Fibroblast of pulmonary artery (primary cell): ENCODE results near the gene INO80.
"Not testable (repeated sequence)": the region's sequence is repeated elsewhere in the genome, so short reads cannot be mapped to it uniquely, and the experiment has no call there.

Experiments used
- DNase-seq: peaks from one replicate; pipeline ENCODE4 v3.0.0-alpha.2; 2010; ENCODE audit warnings: low read depth
- H3K4me3 ChIP-seq: replicated peaks from 2 replicates; pipeline ENCODE4 v1.5.1; 2011; ENCODE audit warnings: low read depth, mild to moderate bottlenecking, control low read depth, low read length, moderate library complexity
- TF ChIP-seq, protein P1 (sequence below): IDR thresholded peaks from 2 replicates; pipeline ENCODE4 v1.5.1; 2011; ENCODE audit warnings: mild to moderate bottlenecking, control low read depth, low read length, inconsistent platforms; ENCODE audit errors: missing control alignments

The INO80 gene

DNA sequence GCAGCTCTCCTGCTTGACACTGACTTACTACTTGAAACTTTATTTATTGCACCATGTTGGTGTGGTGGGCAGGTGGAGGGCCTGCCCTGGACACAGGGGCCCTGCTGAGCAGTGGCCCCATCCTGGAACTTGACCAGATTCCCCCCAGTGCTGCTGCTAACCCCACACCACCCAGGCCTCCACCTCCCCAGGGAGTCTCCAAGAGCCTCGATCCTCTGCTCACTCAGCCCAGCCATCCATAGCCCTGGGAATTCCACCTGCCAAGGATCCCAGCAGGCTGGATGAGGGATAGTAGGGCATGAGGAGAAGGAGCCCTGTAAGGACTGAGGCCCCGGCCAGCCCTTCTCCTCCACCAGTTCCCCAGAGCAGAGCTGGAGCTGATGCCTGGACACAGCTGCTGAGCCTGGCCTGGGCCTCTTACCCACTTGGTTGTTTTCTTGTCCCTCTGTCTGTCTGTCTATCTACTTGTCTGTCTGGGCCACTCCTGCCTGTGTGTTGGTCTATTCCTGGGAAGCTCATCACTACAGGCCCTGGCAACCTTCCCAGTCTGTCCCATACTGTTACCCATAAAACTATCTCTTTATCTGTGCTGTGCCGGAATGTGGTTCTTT, 160.0 kb downstream of the INO80 start:
- no peak overlapping the region for H3K4me3 ChIP-seq
- DNase-seq = no peak
- TF ChIP-seq, protein P1, sequence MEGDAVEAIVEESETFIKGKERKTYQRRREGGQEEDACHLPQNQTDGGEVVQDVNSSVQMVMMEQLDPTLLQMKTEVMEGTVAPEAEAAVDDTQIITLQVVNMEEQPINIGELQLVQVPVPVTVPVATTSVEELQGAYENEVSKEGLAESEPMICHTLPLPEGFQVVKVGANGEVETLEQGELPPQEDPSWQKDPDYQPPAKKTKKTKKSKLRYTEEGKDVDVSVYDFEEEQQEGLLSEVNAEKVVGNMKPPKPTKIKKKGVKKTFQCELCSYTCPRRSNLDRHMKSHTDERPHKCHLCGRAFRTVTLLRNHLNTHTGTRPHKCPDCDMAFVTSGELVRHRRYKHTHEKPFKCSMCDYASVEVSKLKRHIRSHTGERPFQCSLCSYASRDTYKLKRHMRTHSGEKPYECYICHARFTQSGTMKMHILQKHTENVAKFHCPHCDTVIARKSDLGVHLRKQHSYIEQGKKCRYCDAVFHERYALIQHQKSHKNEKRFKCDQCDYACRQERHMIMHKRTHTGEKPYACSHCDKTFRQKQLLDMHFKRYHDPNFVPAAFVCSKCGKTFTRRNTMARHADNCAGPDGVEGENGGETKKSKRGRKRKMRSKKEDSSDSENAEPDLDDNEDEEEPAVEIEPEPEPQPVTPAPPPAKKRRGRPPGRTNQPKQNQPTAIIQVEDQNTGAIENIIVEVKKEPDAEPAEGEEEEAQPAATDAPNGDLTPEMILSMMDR = no peak

DNA sequence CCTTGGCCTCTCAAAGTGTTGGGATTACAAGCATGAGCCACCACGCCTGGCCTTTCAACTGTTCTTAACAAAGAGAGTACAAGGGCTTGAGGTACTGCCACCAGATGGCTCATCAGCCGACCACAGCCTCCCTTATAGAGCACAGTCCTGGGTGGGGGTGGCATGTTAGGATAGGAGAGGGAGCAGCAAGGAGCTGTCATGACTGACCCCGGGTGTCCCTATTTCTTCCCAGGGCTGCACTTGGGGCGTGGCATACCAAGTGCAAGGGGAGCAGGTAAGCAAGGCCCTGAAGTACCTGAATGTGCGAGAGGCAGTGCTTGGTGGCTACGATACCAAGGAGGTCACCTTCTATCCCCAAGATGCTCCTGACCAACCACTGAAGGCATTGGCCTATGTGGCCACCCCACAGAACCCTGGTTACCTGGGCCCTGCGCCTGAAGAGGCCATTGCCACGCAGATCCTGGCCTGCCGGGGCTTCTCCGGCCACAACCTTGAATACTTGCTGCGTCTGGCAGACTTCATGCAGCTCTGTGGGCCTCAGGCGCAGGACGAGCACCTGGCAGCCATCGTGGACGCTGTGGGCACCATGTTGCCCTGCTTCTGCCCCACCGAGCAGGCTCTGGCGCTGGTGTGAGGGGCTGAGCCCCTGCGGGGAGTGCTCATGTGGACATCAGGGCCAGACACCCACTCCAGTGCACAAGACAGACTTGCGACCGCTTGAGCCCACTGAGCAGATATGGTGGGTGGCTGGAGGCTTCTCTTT, 160.8 kb downstream of the INO80 start:
- TF ChIP-seq, protein P1 = no peak
- no peak for DNase-seq
- no peak overlapping the region for H3K4me3 ChIP-seq

DNA sequence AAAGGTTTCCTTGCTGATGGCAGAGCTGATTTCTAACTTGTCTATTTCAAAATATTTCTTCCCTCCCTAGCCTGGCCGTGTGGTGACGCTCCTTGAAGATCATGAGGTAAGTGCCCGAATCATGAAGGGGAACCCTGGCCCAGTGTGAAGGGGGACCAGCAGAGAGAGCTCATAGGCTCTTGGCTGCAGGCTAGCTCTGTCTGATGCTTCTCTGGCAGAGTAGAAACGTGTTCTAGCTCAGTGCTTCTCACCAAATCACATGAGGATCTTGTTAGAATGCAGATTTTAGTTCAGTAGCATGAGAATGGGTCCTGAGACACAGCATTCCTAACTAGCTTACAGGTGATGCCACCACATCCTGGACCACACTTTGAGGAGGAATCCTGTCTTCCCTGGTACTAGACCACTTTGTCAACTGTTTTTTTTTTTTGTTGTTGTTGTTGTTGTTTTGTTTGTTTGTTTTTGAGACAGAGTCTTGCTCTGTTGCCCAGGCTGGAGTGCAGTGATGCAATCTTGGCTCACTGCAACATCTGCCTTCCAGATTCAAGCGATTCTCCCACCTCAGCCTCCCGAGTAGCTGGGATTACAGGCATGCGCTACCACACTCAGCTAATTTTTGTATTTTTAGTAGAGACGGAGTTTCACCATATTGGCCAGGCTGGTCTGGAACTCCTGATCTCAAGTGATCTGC, 161.8 kb downstream of the INO80 start:
- not testable (repeated sequence) for DNase-seq
- H3K4me3 ChIP-seq = peak overlapping the region; percentile 88

DNA sequence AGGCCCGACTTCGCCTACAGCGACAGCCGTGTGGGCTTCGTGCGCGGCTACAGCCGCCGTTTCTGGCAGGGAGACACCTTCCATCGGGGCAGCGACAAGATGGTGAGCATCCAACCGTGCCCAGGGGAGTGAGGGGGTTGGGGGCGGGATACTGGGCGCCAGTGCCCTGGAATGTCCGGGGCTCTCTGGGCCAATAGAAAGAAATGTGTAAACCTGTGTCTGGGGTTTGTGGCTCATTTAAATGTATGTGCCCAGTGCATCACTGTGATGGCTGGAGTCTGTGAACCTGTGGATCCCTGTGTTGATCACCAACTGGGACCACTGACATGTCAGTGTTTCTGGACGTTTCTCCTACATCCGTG, 162.4 kb downstream of the INO80 start:
- DNase-seq = no peak
- peak overlapping the region; percentile 88 for H3K4me3 ChIP-seq
- TF ChIP-seq, protein P1 = no peak

DNA sequence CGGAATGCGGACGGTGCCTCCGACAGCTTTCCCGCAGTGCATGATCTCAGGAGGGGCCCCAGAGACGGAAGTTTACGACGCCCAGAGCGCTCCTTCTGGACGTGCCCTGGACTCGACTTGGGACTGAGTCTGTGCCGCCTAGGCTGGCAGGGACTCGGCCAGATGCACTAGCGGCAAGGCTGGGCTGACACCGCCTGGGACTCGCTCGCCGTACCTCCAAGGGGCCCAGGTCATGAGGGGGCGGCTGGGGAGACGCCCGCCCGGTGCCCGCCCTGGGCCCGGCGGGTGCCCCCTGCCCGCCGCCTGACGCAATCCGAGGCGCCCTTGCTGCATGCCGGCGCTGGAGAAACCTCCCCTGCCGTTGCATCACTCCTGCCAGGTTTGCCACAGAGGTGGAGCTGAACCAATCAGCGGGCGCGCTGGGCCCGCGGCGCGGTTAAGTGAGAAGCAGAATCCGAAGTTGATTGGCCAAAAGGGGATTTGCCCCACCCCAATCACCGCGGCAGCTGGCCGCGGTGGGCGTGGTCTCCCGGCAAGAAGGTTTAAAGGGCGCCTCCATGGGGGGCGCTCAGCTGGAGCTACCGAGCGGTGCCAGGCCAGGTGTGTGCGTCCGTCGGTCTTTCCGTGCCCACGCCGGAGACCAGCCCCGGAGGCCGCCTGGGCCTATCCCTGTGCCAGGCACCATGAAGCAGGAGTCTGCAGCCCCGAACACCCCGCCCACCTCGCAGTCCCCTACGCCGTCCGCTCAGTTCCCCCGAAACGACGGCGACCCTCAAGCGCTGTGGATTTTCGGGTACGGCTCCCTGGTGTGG, 163.0 kb downstream of the INO80 start, which contains the start of gene CHAC1:
Gene CHAC1, plus strand, starts transcription at position 571 of the 812 bp plus-strand sequence. Its CDS starts 113 bp downstream, at position 684.
- DNase-seq = peak; percentile 97
- H3K4me3 ChIP-seq = peak within 1 kb of the TSS; percentile 88
- TF ChIP-seq, protein P1 = no peak

DNA sequence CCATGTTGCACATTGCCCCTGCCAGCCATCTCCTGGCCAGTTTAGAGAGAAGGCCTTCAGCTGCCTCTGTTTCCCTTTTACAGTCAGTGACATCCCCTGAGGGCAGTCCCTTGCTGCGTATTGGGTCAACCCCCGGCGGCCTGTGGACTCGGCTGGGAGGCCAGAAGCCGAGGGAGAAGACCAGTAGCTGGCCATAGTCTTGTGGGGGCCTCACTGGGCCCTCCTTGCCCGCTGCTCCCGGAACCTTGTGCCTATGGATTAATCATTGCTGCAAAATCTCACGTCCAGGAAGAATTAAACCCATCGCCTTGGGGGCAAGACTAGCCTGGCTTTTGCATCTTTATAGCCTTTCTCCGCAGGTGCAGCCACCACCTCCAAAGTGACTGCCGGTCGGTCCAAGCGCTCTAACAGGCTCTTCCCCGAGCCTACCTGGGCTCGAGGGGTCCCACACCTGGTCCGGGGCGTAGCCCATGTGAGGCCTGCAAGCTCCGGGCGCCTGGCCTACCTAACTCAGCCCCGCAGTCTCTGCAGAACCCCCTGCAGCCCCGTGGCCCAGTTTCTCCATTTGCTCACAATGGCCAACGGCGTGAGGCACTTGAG, 163.7 kb downstream of the INO80 start:
- TF ChIP-seq, protein P1 = no peak
- H3K4me3 ChIP-seq = peak overlapping the region; percentile 88
- DNase-seq = no peak
